B cell (primary cell): ENCODE measurements around the gene TEX13C. TPM values are rescaled to one million over a fixed set of nuclear protein-coding genes. Genes with fewer than 3 reads are reported as not detected.
"Not testable (repeated sequence)": the region's sequence is repeated elsewhere in the genome, so short reads cannot be mapped to it uniquely, and the experiment has no call there.

Experiments
- ATAC-seq: fragments of 200-7000 bp; cut with Tn5 transposase; one replicate; pipeline ENCODE4 v1.10.0; 2021; ENCODE audit warnings: low read depth, mild to moderate bottlenecking, moderate number of reproducible peaks, moderate library complexity
- CTCF ChIA-PET: fragments of 350-600 bp; sonication (Branson Sonifier 250); formaldehyde crosslinking; loops from one replicate; lab custom pipeline; 2021; ENCODE audit warnings: antibody characterized with exemption, inconsistent platforms; lab: Charles Lee
- POLR2A ChIA-PET: fragments of 350-600 bp; sonication (Branson Sonifier 250); formaldehyde crosslinking; loops from one replicate; lab custom pipeline; 2021; ENCODE audit warnings: antibody characterized with exemption; lab: Charles Lee
- DNase-seq: peaks from one replicate; pipeline ENCODE4 v3.0.0; 2013
- H2AFZ ChIP-seq: 2 replicates; pipeline ENCODE4 v1.6.1; 2012; ENCODE audit warnings: mild to moderate bottlenecking, low read depth, low read length; ENCODE audit not compliant: insufficient read depth, poor library complexity, severe bottlenecking
- H3K27ac ChIP-seq, 2 donors: 1 replicate in 1 of 2; 2 replicates in 1 of 2; pipeline ENCODE4 v1.5.1; 2012 to 2013; ENCODE audit warnings: low read length in 2 of 2, mild to moderate bottlenecking in 2 of 2, moderate library complexity in 1 of 2
- H3K27me3 ChIP-seq, 4 experiments: fragments of 200-600 bp in 1 of 4; sonication (generic) in 1 of 4; replicated peaks in 1 of 4; 1 replicate in 2 of 4; 2 replicates in 2 of 4; pipeline versions ENCODE4 v1.6.1 to v1.7.0; 2013 to 2016; ENCODE audit warnings: low read length in 3 of 4, mild to moderate bottlenecking in 2 of 4, mixed read lengths in 1 of 4, moderate library complexity in 1 of 4; ENCODE audit not compliant: insufficient read depth in 4 of 4, control insufficient read depth in 3 of 4; ENCODE audit errors: control extremely low read depth in 1 of 4
- H3K36me3 ChIP-seq, 2 experiments: replicated peaks in 1 of 2; 1 replicate in 1 of 2; 2 replicates in 1 of 2; pipeline versions ENCODE4 v1.6.1 to v1.7.1; 2013; ENCODE audit warnings: low read length in 1 of 2; ENCODE audit not compliant: insufficient read depth in 2 of 2, control insufficient read depth in 1 of 2; ENCODE audit errors: control extremely low read depth in 1 of 2, extremely low read depth in 1 of 2
- H3K4me1 ChIP-seq, 2 donors: fragments of 200-600 bp in 1 of 2; sonication (generic) in 1 of 2; 1 replicate in 1 of 2; 2 replicates in 1 of 2; pipeline versions ENCODE4 v1.5.1 to v1.6.1; 2013 to 2017; ENCODE audit warnings: low read length in 2 of 2; ENCODE audit not compliant: control insufficient read depth in 2 of 2, insufficient read depth in 2 of 2
- H3K4me2 ChIP-seq: replicated peaks from 2 replicates; pipeline ENCODE3; 2012; ENCODE audit warnings: mild to moderate bottlenecking, low read depth, low read length; ENCODE audit not compliant: poor library complexity, severe bottlenecking
- H3K4me3 ChIP-seq, 5 experiments: fragments of 200-600 bp in 1 of 5; sonication (generic) in 1 of 5; 1 replicate in 3 of 5; 2 replicates in 2 of 5; pipeline versions ENCODE4 v1.5.1 to v1.7.0; 2011 to 2016; ENCODE audit warnings: low read length in 4 of 5, mild to moderate bottlenecking in 4 of 5, low read depth in 2 of 5, control low read depth in 1 of 5, moderate library complexity in 1 of 5; ENCODE audit not compliant: insufficient read depth in 1 of 5; ENCODE audit errors: control extremely low read depth in 1 of 5, extremely low read depth in 1 of 5
- H3K79me2 ChIP-seq: fragments of 200-600 bp; sonication (generic); one replicate; pipeline ENCODE4 v1.6.0; 2016; ENCODE audit warnings: low read length; ENCODE audit not compliant: control insufficient read depth, insufficient read depth
- H3K9ac ChIP-seq: fragments of 200-600 bp; sonication (generic); 2 replicates; pipeline ENCODE4 v1.6.1; 2017; ENCODE audit warnings: mild to moderate bottlenecking, low read length, moderate library complexity
- H3K9me3 ChIP-seq, 3 donors: one replicate each; pipeline versions ENCODE4 v1.6.1 to v1.7.1; 2013; ENCODE audit warnings: low read length in 2 of 3; ENCODE audit not compliant: control insufficient read depth in 2 of 3, insufficient read depth in 1 of 3; ENCODE audit errors: control extremely low read depth in 1 of 3
- H4K20me1 ChIP-seq: 2 replicates; pipeline ENCODE4 v1.6.0; 2012; ENCODE audit warnings: mild to moderate bottlenecking, low read length; ENCODE audit not compliant: insufficient read depth, control insufficient read depth, poor library complexity, severe bottlenecking
- H3K27ac Mint-ChIP-seq: one replicate; pipeline ENCODE4 v1.8.0; 2021; ENCODE audit warnings: mixed read lengths
- H3K27me3 Mint-ChIP-seq: one replicate; pipeline ENCODE4 v1.8.0; 2021; ENCODE audit warnings: mixed read lengths
- H3K4me1 Mint-ChIP-seq: one replicate; pipeline ENCODE4 v1.8.0; 2021; ENCODE audit warnings: mixed read lengths
- H3K4me3 Mint-ChIP-seq: one replicate; pipeline ENCODE4 v1.8.0; 2021; ENCODE audit warnings: mixed read lengths
- H3K9me3 Mint-ChIP-seq: one replicate; pipeline ENCODE4 v1.8.0; 2022; ENCODE audit warnings: mixed read lengths; ENCODE audit not compliant: insufficient read depth
- CTCF ChIP-seq: fragments of 200-600 bp; IDR thresholded peaks from one replicate; pipeline ENCODE4 v1.8.0; 2022; ENCODE audit warnings: antibody characterized with exemption, mild to moderate bottlenecking
- EZH2 ChIP-seq: IDR thresholded peaks from 2 replicates; pipeline ENCODE4 v1.6.1; 2012; ENCODE audit warnings: borderline replicate concordance, low read depth, mild to moderate bottlenecking, moderate library complexity, low read length; ENCODE audit not compliant: insufficient read depth, poor library complexity, severe bottlenecking
- WGBS: methylation state at CpG from one replicate; pipeline ENCODE4 v1.1.5; 2013; ENCODE audit warnings: missing lambda C conversion rate; ENCODE audit not compliant: insufficient coverage; 5-methylcytosine and 5-hydroxymethylcytosine counted together
- intact Hi-C: fragments of 100-400 bp; cut with micrococcal nuclease; formaldehyde crosslinking; loops from one replicate; pipeline ENCODE4 v1.10.0; 2022
- polyA plus RNA-seq: library from polyadenylated mRNA; depleted of rRNA; stranded (reverse); fragments of >200 nt; gene quantifications from 2 replicates; pipeline ENCODE4 v1.2.3, GENCODE V29; 2012
- total RNA-seq, 2 donors: library from RNA; stranded (reverse); fragments of 120-200 nt in 1 of 2; gene quantifications; 1 replicate in 1 of 2; 2 replicates in 1 of 2; pipeline versions ENCODE4 v1.2.3 to v1.2.4, GENCODE V29; 2013 to 2022

Gene TEX13C
- total and polyA plus RNA-seq, 2 donors (not counting 1 experiment from before 2014, with no cell fraction given) = not detected

DNA sequence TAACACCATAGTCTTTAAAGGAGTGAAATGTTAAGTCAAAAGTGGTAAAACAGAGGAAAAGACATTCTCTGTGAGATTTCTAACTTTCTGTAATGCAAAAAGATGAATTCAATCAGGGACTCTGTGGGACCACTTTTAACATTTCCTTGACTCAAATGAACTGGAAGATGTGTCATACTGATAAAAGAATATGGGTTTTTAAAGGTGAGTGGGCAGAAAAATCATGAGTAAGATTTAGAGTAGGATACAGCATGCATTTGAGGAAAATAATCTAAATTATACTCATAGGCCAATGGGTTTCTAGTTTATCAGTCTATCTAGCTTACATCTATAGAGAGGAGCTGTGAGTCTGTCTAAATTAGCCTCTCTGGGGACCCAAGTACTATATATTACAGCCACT is 11.0 kb upstream of the TEX13C start:
- Histone ChIP-seq H3K4me1 (no peaks in the 10 kb centered on the region), H3K27me3 (no peaks in the 10 kb centered on the region), H4K20me1 (no peaks in the 10 kb centered on the region), H3K4me2 (no peak overlapping the region), H3K27ac (no peak overlapping the region), H3K9me3 (no peaks in the 10 kb centered on the region), H3K9ac (no peak overlapping the region), H3K4me3 (no peak overlapping the region), H3K36me3 (no peaks in the 10 kb centered on the region), H2AFZ (no peak overlapping the region), H3K79me2 (no peaks in the 10 kb centered on the region)
- DNase-seq (no peak), ATAC-seq (no peak)
- H3K27ac Mint-ChIP-seq = no peak overlapping the region
- H3K9me3 Mint-ChIP-seq = peaks cover 2% of the 10 kb centered on the region
- no peaks in the 10 kb centered on the region for H3K27me3 Mint-ChIP-seq
- H3K4me1 Mint-ChIP-seq = no peaks in the 10 kb centered on the region
- H3K4me3 Mint-ChIP-seq = no peak overlapping the region
- ChIA-PET CTCF (no interaction called here), POLR2A (no interaction called here)
- intact Hi-C loops = no loop called here
- TF ChIP-seq EZH2 (no peak), CTCF (no peak)

GRCh38 chrX:125319166-125319565 is 505 bp upstream of the TEX13C start:
- whole genome bisulfite sequencing = 95% methylated on average over 8 of the region's 17 CpGs
- H3K4me1 Mint-ChIP-seq, H3K36me3 ChIP-seq, POLR2A ChIA-PET, H3K9ac ChIP-seq, H2AFZ ChIP-seq, H3K27me3 ChIP-seq, H3K9me3 Mint-ChIP-seq, H3K27ac Mint-ChIP-seq, H3K79me2 ChIP-seq, H4K20me1 ChIP-seq, H3K9me3 ChIP-seq, H3K4me3 Mint-ChIP-seq, H3K4me1 ChIP-seq, H3K27ac ChIP-seq, H3K27me3 Mint-ChIP-seq, H3K4me3 ChIP-seq, intact Hi-C loops, CTCF ChIA-PET, H3K4me2 ChIP-seq, ATAC-seq, DNase-seq: not testable (repeated sequence)
